GM19397 (cell line): ENCODE measurements around the gene SLC49A3.
"Not testable (repeated sequence)": the region's sequence is repeated elsewhere in the genome, so short reads cannot be mapped to it uniquely, and the experiment has no call there.

Source experiments
- ATAC-seq: cut with Tn5 transposase; IDR thresholded peaks from one replicate; pipeline ENCODE4 v1.9.1; 2021; ENCODE audit warnings: mild to moderate bottlenecking, moderate library complexity; ENCODE audit not compliant: unreplicated experiment

The SLC49A3 gene

DNA sequence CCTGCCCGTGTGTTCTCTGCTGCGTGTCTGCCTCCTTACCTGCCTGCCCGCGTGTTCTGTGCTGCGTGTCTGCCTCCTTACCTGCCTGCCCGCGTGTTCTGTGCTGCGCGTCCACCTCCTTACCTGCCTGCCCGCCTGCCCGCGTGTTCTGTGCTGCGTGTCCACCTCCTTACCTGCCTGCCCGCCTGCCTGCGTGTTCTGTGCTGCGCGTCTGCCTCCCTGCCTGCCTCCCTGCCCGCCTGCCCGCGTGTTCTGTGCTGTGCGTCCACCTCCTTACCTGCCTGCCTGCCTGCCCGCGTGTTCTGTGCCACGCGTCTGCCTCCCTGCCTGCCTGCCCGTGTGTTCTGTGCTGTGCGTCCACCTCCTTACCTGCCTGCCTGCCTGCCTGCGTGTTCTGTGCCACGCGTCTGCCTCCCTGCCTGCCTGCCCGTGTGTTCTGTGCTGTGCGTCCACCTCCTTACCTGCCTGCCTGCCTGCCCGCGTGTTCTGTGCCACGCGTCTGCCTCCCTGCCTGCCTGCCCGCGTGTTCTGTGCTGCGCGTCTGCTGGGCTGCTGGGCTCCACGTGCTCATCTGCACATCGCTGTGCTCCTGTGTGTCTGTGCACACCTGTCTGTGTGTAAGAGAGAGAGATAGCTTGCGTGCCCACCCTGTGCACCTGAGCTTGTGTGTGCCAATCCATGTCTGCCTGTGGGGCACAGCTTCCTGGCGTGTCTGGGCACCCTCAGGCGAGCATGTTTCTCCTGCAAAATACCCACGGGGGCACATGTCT lies 53.7 kb downstream of the SLC49A3 start:
- not testable (repeated sequence) for ATAC-seq

DNA sequence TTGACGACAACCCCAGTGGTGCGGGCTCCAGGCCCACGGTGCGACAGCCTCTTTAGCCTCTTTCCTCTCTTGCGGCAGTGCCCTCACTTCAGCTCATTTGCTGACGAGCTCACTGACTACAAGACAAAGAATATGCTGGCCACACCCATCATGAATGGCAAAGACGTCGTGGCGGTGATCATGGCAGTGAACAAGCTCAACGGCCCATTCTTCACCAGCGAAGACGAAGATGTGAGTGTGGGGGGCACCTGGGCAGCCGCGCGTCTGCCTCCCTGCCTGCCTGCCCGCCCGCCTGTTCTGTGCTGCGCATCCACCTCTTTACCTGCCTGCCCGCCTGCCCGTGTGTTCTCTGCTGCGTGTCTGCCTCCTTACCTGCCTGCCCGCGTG lies 54.4 kb downstream of the SLC49A3 start:
- ATAC-seq: no peak

DNA sequence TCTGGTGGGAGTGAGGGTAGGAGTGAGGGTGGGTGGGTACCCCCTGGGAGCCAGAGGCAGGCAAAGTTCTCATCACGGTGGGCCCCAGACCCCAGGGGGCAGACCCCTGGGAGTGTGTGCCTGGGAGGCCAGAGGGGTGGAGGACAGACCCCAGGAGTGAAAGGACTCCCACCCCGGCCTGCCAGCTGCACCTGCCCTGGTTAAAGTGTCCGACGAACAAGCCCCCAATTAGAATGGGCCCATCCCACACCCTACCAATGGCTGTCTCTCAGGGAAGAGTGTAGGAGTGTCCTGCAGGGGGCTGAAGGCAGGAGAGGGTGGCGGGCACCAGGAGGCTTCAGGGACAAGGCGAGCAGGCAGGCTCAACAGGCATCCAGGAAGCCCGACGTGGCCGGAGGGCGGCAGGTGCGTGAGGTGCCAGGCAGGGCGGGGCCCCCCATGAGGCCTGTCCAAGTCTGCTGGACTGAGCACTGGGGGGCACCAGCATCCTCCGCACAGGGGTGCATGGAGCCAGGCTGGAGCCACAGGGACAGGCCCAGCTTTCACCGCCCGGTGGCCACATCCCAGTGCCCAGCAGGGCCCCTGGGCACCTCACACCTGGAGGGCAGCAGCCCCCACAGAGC lies 54.9 kb downstream of the SLC49A3 start:
- no peak for ATAC-seq

DNA sequence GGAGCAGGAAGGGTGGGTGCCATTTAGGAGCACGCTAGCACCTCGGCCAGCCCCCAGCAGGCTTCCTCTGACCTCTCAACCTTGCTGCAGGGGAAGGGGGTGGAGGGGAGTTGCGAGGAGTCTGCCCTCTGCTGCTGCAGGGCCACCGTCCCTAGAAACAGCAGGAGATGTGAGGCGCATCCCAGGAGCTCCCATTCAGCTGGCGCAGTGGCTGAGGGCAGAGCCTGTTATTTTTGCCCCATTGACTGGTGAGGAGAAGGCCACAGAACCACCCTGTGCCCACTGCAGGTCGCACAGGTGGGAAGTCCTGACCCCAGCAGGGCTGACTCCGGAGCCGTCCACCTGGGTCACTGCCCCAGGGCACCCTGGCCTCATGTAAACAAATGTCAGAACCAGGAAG lies 55.5 kb downstream of the SLC49A3 start:
- ATAC-seq: no peak

DNA sequence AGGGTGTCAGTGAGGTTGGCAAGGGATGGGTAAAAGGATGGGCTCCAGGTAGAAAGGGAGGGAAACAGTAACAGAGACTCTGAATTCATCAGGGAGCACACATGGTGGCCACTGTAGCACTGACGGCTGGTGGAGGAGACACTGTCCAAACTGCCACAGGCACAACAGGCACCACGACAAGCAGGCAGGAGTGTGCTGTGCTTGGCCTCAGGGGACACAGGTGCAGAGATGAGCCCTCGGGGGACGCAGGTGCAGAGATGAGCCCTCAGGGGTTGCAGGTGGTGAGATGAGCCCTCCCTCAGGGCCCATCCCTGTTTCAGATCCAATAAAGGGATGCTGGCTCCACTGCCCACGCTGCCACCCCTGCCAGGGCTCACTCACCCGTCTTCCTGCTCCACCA lies 56.0 kb downstream of the SLC49A3 start:
- no peak for ATAC-seq

DNA sequence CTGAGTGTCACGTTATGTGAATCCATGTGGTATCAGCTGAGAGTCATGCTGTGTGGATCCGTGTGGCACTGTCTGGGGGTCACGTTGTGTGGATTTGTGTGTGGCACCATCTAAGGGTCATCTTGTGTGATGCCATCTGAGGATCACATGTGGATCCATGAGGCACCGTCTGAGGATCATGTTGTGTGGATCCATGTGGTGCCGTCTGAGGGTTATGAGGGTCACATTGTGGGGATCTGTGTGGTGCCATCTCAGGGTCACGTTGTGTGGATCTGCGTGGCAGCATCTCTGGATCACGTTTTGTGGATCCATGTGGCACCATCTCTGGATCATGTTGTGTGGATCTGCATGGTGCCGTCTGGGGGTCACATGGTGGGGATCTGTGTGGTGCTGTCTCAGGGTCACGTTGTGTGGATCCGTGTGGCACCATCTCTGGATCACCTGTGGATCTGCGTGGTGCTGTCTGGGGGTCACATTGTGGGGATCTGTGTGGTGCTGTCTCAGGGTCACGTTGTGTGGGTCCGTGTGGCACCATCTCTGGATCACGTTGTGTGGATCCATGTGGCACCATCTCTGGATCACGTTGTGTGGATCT lies 56.7 kb downstream of the SLC49A3 start:
- ATAC-seq: no peak
